GM12891 (cell line): ENCODE results near the gene CNIH3.

ENCODE experiments used
- POLR2A ChIP-seq: IDR thresholded peaks from 2 replicates; pipeline ENCODE4 v1.6.1; 2011; ENCODE audit warnings: low read depth, low read length, control low read depth
- POLR2AphosphoS5 ChIP-seq: IDR thresholded peaks from 2 replicates; pipeline ENCODE4 v1.6.1; 2011; ENCODE audit warnings: low read depth, low read length, control low read depth
- POU2F2 ChIP-seq: IDR thresholded peaks from 2 replicates; pipeline ENCODE4 v1.6.1; 2011; ENCODE audit warnings: low read depth, mild to moderate bottlenecking, control low read depth, low read length, moderate library complexity
- TAF1 ChIP-seq: IDR thresholded peaks from 2 replicates; pipeline ENCODE4 v1.6.1; 2011; ENCODE audit warnings: low read depth, low read length, control low read depth

DNA sequence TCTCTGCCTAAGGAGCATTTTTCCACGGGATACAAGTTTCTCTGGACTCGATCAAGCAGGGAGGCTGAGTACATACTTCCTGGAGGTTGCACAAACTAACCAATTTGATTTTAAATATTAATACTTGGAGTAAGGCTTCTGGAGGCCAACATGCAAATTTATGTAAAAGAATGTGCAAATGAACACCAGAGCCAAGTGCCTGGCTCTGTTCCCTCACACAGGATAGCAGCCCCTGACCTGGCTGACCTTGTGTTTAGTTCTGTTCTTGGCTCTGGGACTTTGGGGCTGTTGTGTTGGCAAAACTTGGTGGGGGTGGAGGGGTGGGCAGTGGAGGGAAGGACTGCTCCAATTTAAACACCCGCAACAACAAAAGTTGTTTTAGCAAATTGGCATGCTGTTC lies 34.2 kb downstream of the CNIH3 start:
- TF ChIP-seq TAF1 (no peak), POLR2A (no peak), POU2F2 (no peak), POLR2AphosphoS5 (no peak)
